Loucy (cell line): ENCODE measurements around the gene DIP2A.

Experiments
- H2AFZ ChIP-seq: fragments of 200-600 bp; sonication (generic); 2 replicates; pipeline ENCODE4 v1.6.0; 2016; ENCODE audit warnings: antibody characterized with exemption, mild to moderate bottlenecking, low read length, moderate library complexity
- H3F3A ChIP-seq: fragments of 200-600 bp; 2 replicates; pipeline ENCODE4 v1.6.0; 2016; ENCODE audit warnings: antibody characterized with exemption, low read depth, mild to moderate bottlenecking
- H3K27me3 ChIP-seq: fragments of 200-600 bp; sonication (generic); 2 replicates; pipeline ENCODE4 v1.6.1; 2014; ENCODE audit warnings: low read length, mild to moderate bottlenecking; ENCODE audit not compliant: insufficient read depth, poor library complexity, severe bottlenecking
- H3K36me3 ChIP-seq: fragments of 200-600 bp; sonication (generic); 2 replicates; pipeline ENCODE4 v1.6.1; 2016; ENCODE audit warnings: low read length; ENCODE audit not compliant: insufficient read depth
- H3K4me1 ChIP-seq: fragments of 200-600 bp; sonication (generic); 2 replicates; pipeline ENCODE4 v1.5.1; 2014; ENCODE audit warnings: low read length, mild to moderate bottlenecking; ENCODE audit not compliant: insufficient read depth, poor library complexity, severe bottlenecking
- H3K4me2 ChIP-seq: fragments of 200-600 bp; sonication (generic); 2 replicates; pipeline ENCODE4 v1.6.0; 2014; ENCODE audit warnings: antibody characterized with exemption, low read length, low read depth, mild to moderate bottlenecking; ENCODE audit not compliant: poor library complexity, severe bottlenecking
- H3K4me3 ChIP-seq: fragments of 200-600 bp; sonication (generic); 2 replicates; pipeline ENCODE4 v1.5.1; 2014; ENCODE audit warnings: low read length, mild to moderate bottlenecking, mixed read lengths; ENCODE audit not compliant: poor library complexity, severe bottlenecking
- H3K79me2 ChIP-seq: fragments of 200-600 bp; sonication (generic); 2 replicates; pipeline ENCODE4 v1.6.1; 2014; ENCODE audit warnings: low read length; ENCODE audit not compliant: insufficient read depth
- H3K9ac ChIP-seq: fragments of 200-600 bp; sonication (generic); 2 replicates; pipeline ENCODE4 v1.6.0; 2014; ENCODE audit warnings: mild to moderate bottlenecking, low read depth, low read length, moderate library complexity; ENCODE audit not compliant: poor library complexity, severe bottlenecking
- H3K9me2 ChIP-seq: fragments of 200-600 bp; sonication (generic); replicated peaks from 2 replicates; pipeline ENCODE4 v1.6.1; 2016; ENCODE audit warnings: low read depth, low read length, mixed read lengths
- H3K9me3 ChIP-seq: fragments of 200-600 bp; sonication (generic); 2 replicates; pipeline ENCODE4 v1.6.1; 2014; ENCODE audit warnings: mild to moderate bottlenecking, antibody characterized with exemption, low read length, low read depth; ENCODE audit not compliant: insufficient read depth
- H4K20me1 ChIP-seq: fragments of 200-600 bp; sonication (generic); 2 replicates; pipeline ENCODE4 v1.6.0; 2014; ENCODE audit warnings: antibody characterized with exemption, low read length, mild to moderate bottlenecking; ENCODE audit not compliant: insufficient read depth, poor library complexity, severe bottlenecking
- CTCF ChIP-seq: fragments of 200-600 bp; sonication (generic); conservative IDR thresholded peaks from 2 replicates; pipeline ENCODE4 v1.5.1; 2014; ENCODE audit warnings: mild to moderate bottlenecking, antibody characterized with exemption, low read length
- EZH2phosphoT487 ChIP-seq: fragments of 200-600 bp; IDR thresholded peaks from 2 replicates; pipeline ENCODE4 v1.6.1; 2018; ENCODE audit warnings: antibody characterized with exemption, mild to moderate bottlenecking, moderate library complexity, borderline replicate concordance

DIP2A gene

GRCh38 chr21:46472246-46472645 is 13.6 kb downstream of the DIP2A start:
- H3K9me3 ChIP-seq: no peaks in the 10 kb centered on the region
- H3K9ac ChIP-seq: no peak overlapping the region
- H3K4me3 ChIP-seq: no peak overlapping the region
- no peaks in the 10 kb centered on the region for H3K9me2 ChIP-seq
- TF ChIP-seq CTCF: no peak
- TF ChIP-seq EZH2phosphoT487: no peak
- H4K20me1 ChIP-seq: no peaks in the 10 kb centered on the region
- H2AFZ ChIP-seq: no peak overlapping the region
- peaks cover 6% of the 10 kb centered on the region; the same call in 1 of the 2 replicates for H3F3A ChIP-seq
- H3K4me1 ChIP-seq: peaks cover 23% of the 10 kb centered on the region
- no peaks in the 10 kb centered on the region; the same call in 1 of the 2 replicates for H3K36me3 ChIP-seq
- H3K4me2 ChIP-seq: peak overlapping the region; percentile 49
- H3K79me2 ChIP-seq: 0 out of 2 replicates have a peak, but pooled peaks cover 5% of the 10 kb centered on the region
- H3K27me3 ChIP-seq: no peaks in the 10 kb centered on the region

- H4K20me1 ChIP-seq: no peaks in the 10 kb centered on the region
- H3K79me2 ChIP-seq: 0 out of 2 replicates have a peak, but pooled peaks cover 5% of the 10 kb centered on the region
- TF ChIP-seq EZH2phosphoT487 (no peak), CTCF (no peak)
- H3K9ac ChIP-seq: no peak overlapping the region
- H3K4me2 ChIP-seq: no peak overlapping the region
- H3F3A ChIP-seq: no peaks in the 10 kb centered on the region
- peaks cover 20% of the 10 kb centered on the region for H3K4me1 ChIP-seq
- H3K27me3 ChIP-seq: no peaks in the 10 kb centered on the region
- H3K4me3 ChIP-seq: no peak overlapping the region
- H2AFZ ChIP-seq: no peak overlapping the region
- no peaks in the 10 kb centered on the region for H3K9me2 ChIP-seq
- no peaks in the 10 kb centered on the region; the same call in 1 of the 2 replicates for H3K36me3 ChIP-seq
- no peaks in the 10 kb centered on the region for H3K9me3 ChIP-seq
Observed at GRCh38 chr21:46474382-46474781, 15.7 kb downstream of the DIP2A start.

GRCh38 chr21:46475296-46475695 is 16.6 kb downstream of the DIP2A start:
- H3K4me2 ChIP-seq: no peak overlapping the region

More at GRCh38 chr21:46475296-46475695, 16.6 kb downstream of the DIP2A start:
- Histone ChIP-seq H3K36me3 (peaks cover 2% of the 10 kb centered on the region), H3K9me3 (no peaks in the 10 kb centered on the region), H3K9me2 (no peaks in the 10 kb centered on the region), H3K4me3 (no peak overlapping the region), H2AFZ (no peak overlapping the region), H4K20me1 (no peaks in the 10 kb centered on the region), H3F3A (no peaks in the 10 kb centered on the region), H3K27me3 (no peaks in the 10 kb centered on the region), H3K4me1 (peaks cover 20% of the 10 kb centered on the region), H3K9ac (no peak overlapping the region), H3K79me2 (0 out of 2 replicates have a peak, but pooled peaks cover 5% of the 10 kb centered on the region)
- TF ChIP-seq EZH2phosphoT487 (no peak), CTCF (no peak)
